WTC11 (cell line): ENCODE measurements around the gene PCDH9. TPM values are rescaled to one million over a fixed set of nuclear protein-coding genes. Genes with fewer than 3 reads are reported as not detected.

Experiments used
- ATAC-seq: fragments of 200-7000 bp; cut with Tn5 transposase; 2 replicates; pipeline ENCODE4 v1.10.0; 2021; ENCODE audit warnings: mild to moderate bottlenecking, moderate library complexity
- CTCF ChIA-PET: fragments of 300-600 bp; sonication (Branson Sonifier 250); formaldehyde crosslinking; loops from one replicate; lab custom pipeline; 2021; ENCODE audit warnings: antibody characterized with exemption; lab: Charles Lee
- POLR2A ChIA-PET: fragments of 350-600 bp; sonication (Branson Sonifier 250); formaldehyde crosslinking; loops from one replicate; lab custom pipeline; 2021; ENCODE audit warnings: antibody characterized with exemption; lab: Charles Lee
- DNase-seq: peaks from one replicate; pipeline ENCODE4 v3.0.0; 2021; ENCODE audit warnings: low spot score
- H3K27ac Mint-ChIP-seq: 2 replicates; pipeline ENCODE4 v1.8.0; 2021; ENCODE audit warnings: mixed read lengths
- H3K27me3 Mint-ChIP-seq: 2 replicates; pipeline ENCODE4 v1.8.0; 2021; ENCODE audit warnings: low read depth, mild to moderate bottlenecking, moderate library complexity, mixed read lengths
- H3K36me3 Mint-ChIP-seq: 2 replicates; pipeline ENCODE4 v1.8.0; 2021; ENCODE audit warnings: mixed read lengths
- H3K4me1 Mint-ChIP-seq: 2 replicates; pipeline ENCODE4 v1.8.0; 2022; ENCODE audit warnings: mixed read lengths
- H3K4me3 Mint-ChIP-seq: 2 replicates; pipeline ENCODE4 v1.8.0; 2021; ENCODE audit warnings: mild to moderate bottlenecking, moderate library complexity, mixed read lengths
- H3K9me3 Mint-ChIP-seq: 2 replicates; pipeline ENCODE4 v1.8.0; 2021; ENCODE audit warnings: mixed read lengths
- ARID4B ChIP-seq: sonication (generic); formaldehyde crosslinking; IDR thresholded peaks from 2 replicates; pipeline ENCODE4 v1.8.0; 2023; ENCODE audit warnings: missing genetic modification reagents, mild to moderate bottlenecking, borderline replicate concordance
- ATF1 ChIP-seq: sonication (generic); formaldehyde crosslinking; IDR thresholded peaks from 2 replicates; pipeline ENCODE4 v1.8.1; 2023; ENCODE audit warnings: mild to moderate bottlenecking, moderate library complexity, missing genetic modification reagents
- FOXP1 ChIP-seq: sonication (generic); formaldehyde crosslinking; IDR thresholded peaks from 2 replicates; pipeline ENCODE4 v1.8.0; 2022; ENCODE audit warnings: missing genetic modification reagents, mild to moderate bottlenecking, moderate library complexity, borderline replicate concordance
- HMGXB4 ChIP-seq: sonication (generic); formaldehyde crosslinking; IDR thresholded peaks from 2 replicates; pipeline ENCODE4 v1.8.1; 2023; ENCODE audit warnings: mild to moderate bottlenecking, moderate library complexity, missing genetic modification reagents
- JUN ChIP-seq: sonication (generic); formaldehyde crosslinking; IDR thresholded peaks from 2 replicates; pipeline ENCODE4 v1.8.0; 2023; ENCODE audit warnings: mild to moderate bottlenecking, missing genetic modification reagents
- NFATC4 ChIP-seq: fragments of 250-450 bp; sonication (Bioruptor Pico); IDR thresholded peaks from 2 replicates; pipeline ENCODE4 v1.9.0; 2021; ENCODE audit warnings: mild to moderate bottlenecking
- NFE2L1 ChIP-seq: sonication (generic); formaldehyde crosslinking; IDR thresholded peaks from 2 replicates; pipeline ENCODE4 v1.8.1; 2023; ENCODE audit warnings: missing genetic modification reagents
- NR3C1 ChIP-seq: sonication (generic); formaldehyde crosslinking; conservative IDR thresholded peaks from 2 replicates; pipeline ENCODE4 v1.8.1; 2023; ENCODE audit warnings: low read depth, mild to moderate bottlenecking, missing genetic modification reagents
- PREB ChIP-seq: sonication (generic); formaldehyde crosslinking; IDR thresholded peaks from 2 replicates; pipeline ENCODE4 v1.8.1; 2022; ENCODE audit warnings: mild to moderate bottlenecking, missing genetic modification reagents, moderate library complexity, borderline replicate concordance
- PRRX2 ChIP-seq: fragments of 250-450 bp; sonication (Bioruptor Pico); IDR thresholded peaks from 2 replicates; pipeline ENCODE4 v1.8.0; 2021; ENCODE audit warnings: mild to moderate bottlenecking
- RELA ChIP-seq: sonication (generic); formaldehyde crosslinking; IDR thresholded peaks from 2 replicates; pipeline ENCODE4 v1.8.1; 2022; ENCODE audit warnings: missing genetic modification reagents, mild to moderate bottlenecking, borderline replicate concordance
- SMAD4 ChIP-seq: sonication (generic); formaldehyde crosslinking; IDR thresholded peaks from 2 replicates; pipeline ENCODE4 v1.8.0; 2022; ENCODE audit warnings: mild to moderate bottlenecking, missing genetic modification reagents
- USF1 ChIP-seq: sonication (generic); formaldehyde crosslinking; IDR thresholded peaks from 2 replicates; pipeline ENCODE4 v1.8.0; 2022; ENCODE audit warnings: mild to moderate bottlenecking, missing genetic modification reagents
- ZNF423 ChIP-seq: fragments of 250-450 bp; sonication (Bioruptor Pico); IDR thresholded peaks from 2 replicates; pipeline ENCODE4 v2.1.2; 2022; ENCODE audit warnings: mild to moderate bottlenecking, moderate library complexity
- total RNA-seq: library from RNA; stranded (reverse); gene quantifications from 3 replicates; pipeline ENCODE4 v1.2.3, GENCODE V29; 2021
- TF ChIP-seq, protein P1 (sequence below): sonication (generic); formaldehyde crosslinking; IDR thresholded peaks from 2 replicates; pipeline ENCODE4 v1.8.1; 2023; ENCODE audit warnings: mild to moderate bottlenecking, missing genetic modification reagents

The PCDH9 gene
- total RNA-seq, 1 experiment from 2014 or later, result 0.48 TPM

- H3K27me3 Mint-ChIP-seq, result no peaks in the 10 kb centered on the region
- ATAC-seq (no peak), DNase-seq (no peak)
- peaks cover 6% of the 10 kb centered on the region for H3K4me1 Mint-ChIP-seq
- H3K36me3 Mint-ChIP-seq, result no peaks in the 10 kb centered on the region
- no peak overlapping the region for H3K27ac Mint-ChIP-seq
- TF ChIP-seq ARID4B (CRISPR knock-in tag), result no peak
- TF ChIP-seq PREB (CRISPR knock-in tag), result no peak
- TF ChIP-seq SMAD4 (CRISPR knock-in tag), result no peak
- no peaks in the 10 kb centered on the region for H3K9me3 Mint-ChIP-seq
- CTCF ChIA-PET, result no interaction called here
- H3K4me3 Mint-ChIP-seq, result no peak overlapping the region
- POLR2A ChIA-PET, result no interaction called here
Measured at GRCh38 chr13:67128136-67128535, 102.0 kb downstream of the PCDH9 start.

GRCh38 chr13:67125681-67126080, 104.5 kb downstream of the PCDH9 start:
- H3K4me1 Mint-ChIP-seq, result peaks cover 6% of the 10 kb centered on the region
- ATAC-seq, result no peak
- H3K9me3 Mint-ChIP-seq, result no peaks in the 10 kb centered on the region
- POLR2A ChIA-PET, result no interaction called here
- CTCF ChIA-PET, result no interaction called here
- no peaks in the 10 kb centered on the region; the same call in 1 of the 2 replicates for H3K27me3 Mint-ChIP-seq
- H3K27ac Mint-ChIP-seq, result no peak overlapping the region
- no peaks in the 10 kb centered on the region for H3K36me3 Mint-ChIP-seq
- no peak overlapping the region for H3K4me3 Mint-ChIP-seq
- no peak for TF ChIP-seq ZNF423 (CRISPR knock-in tag)
- no peak for TF ChIP-seq USF1 (CRISPR knock-in tag)
- TF ChIP-seq FOXP1, result no peak
- no peak for TF ChIP-seq NR3C1 (CRISPR knock-in tag)
- TF ChIP-seq HMGXB4, result no peak
- TF ChIP-seq NFE2L1, result no peak
- TF ChIP-seq PRRX2 (CRISPR knock-in tag), result no peak
- TF ChIP-seq RELA, result no peak
- TF ChIP-seq ATF1 (CRISPR knock-in tag), result no peak
- no peak for TF ChIP-seq JUN
- TF ChIP-seq NFATC4 (CRISPR knock-in tag), result no peak
- TF ChIP-seq, protein P1, sequence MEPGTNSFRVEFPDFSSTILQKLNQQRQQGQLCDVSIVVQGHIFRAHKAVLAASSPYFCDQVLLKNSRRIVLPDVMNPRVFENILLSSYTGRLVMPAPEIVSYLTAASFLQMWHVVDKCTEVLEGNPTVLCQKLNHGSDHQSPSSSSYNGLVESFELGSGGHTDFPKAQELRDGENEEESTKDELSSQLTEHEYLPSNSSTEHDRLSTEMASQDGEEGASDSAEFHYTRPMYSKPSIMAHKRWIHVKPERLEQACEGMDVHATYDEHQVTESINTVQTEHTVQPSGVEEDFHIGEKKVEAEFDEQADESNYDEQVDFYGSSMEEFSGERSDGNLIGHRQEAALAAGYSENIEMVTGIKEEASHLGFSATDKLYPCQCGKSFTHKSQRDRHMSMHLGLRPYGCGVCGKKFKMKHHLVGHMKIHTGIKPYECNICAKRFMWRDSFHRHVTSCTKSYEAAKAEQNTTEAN (CRISPR knock-in tag), result no peak
- TF ChIP-seq, all 79 proteins: peak for 0
- DNase-seq, result no peak
